H1 (cell line): ENCODE results near the gene ECE2. TPM values are rescaled to one million over a fixed set of nuclear protein-coding genes. Genes with fewer than 3 reads are reported as not detected.

Source experiments
- CTCF ChIA-PET: fragments of 300-600 bp; sonication (Branson Sonifier 250); formaldehyde crosslinking; loops from one replicate; lab custom pipeline; 2021; ENCODE audit not compliant: partially characterized antibody; lab: Charles Lee
- POLR2A ChIA-PET: fragments of 300-600 bp; sonication (Branson Sonifier 250); formaldehyde crosslinking; loops from one replicate; lab custom pipeline; 2021; ENCODE audit warnings: inconsistent platforms; ENCODE audit not compliant: partially characterized antibody; lab: Charles Lee
- DNase-seq, 2 experiments: peaks; one replicate each; pipeline versions ENCODE4 v3.0.0 to v3.0.0-alpha.2; 2010 to 2022; ENCODE audit warnings: low spot score in 2 of 2, low read depth in 1 of 2, mixed read lengths in 1 of 2
- FAIRE-seq: peaks from 2 replicates; lab custom pipeline; 2011; peaks lifted over from hg19 to GRCh38; lab: Jason Lieb, UNC
- H2AFZ ChIP-seq: 2 replicates; pipeline ENCODE4 v1.8.1; 2012; ENCODE audit warnings: low read length, inconsistent platforms
- H2AK5ac ChIP-seq: 2 replicates; pipeline ENCODE4 v1.6.1; 2013; ENCODE audit warnings: low read depth, low read length
- H2BK120ac ChIP-seq: replicated peaks from 2 replicates; pipeline ENCODE3; 2013; ENCODE audit warnings: low read depth, low read length, inconsistent platforms
- H2BK12ac ChIP-seq: 2 replicates; pipeline ENCODE4 v1.6.1; 2013; ENCODE audit warnings: low read depth, low read length
- H2BK15ac ChIP-seq: 2 replicates; pipeline ENCODE4 v1.6.1; 2013; ENCODE audit warnings: low read length
- H2BK20ac ChIP-seq: 2 replicates; pipeline ENCODE4 v1.6.1; 2013; ENCODE audit warnings: low read length
- H2BK5ac ChIP-seq: 2 replicates; pipeline ENCODE4 v1.6.1; 2013; ENCODE audit warnings: low read depth, low read length
- H3K14ac ChIP-seq: 2 replicates; pipeline ENCODE4 v1.6.1; 2013; ENCODE audit warnings: inconsistent platforms; ENCODE audit not compliant: insufficient read length
- H3K18ac ChIP-seq: 2 replicates; pipeline ENCODE4 v1.6.1; 2013; ENCODE audit warnings: low read length; ENCODE audit errors: extremely low read depth
- H3K23ac ChIP-seq: 2 replicates; pipeline ENCODE4 v1.6.1; 2013; ENCODE audit warnings: inconsistent platforms; ENCODE audit not compliant: insufficient read length
- H3K23me2 ChIP-seq: 2 replicates; pipeline ENCODE4 v1.6.1; 2013; ENCODE audit warnings: low read depth, low read length
- H3K27ac ChIP-seq: 2 replicates; pipeline ENCODE4 v1.6.1; 2011; ENCODE audit warnings: low read depth, low read length, inconsistent platforms
- H3K27me3 ChIP-seq, 4 experiments: replicated peaks in 1 of 4; 1 replicate in 1 of 4; 2 replicates in 3 of 4; pipeline versions ENCODE4 v1.6.1 to v1.8.1; 2011 to 2013; ENCODE audit warnings: low read length in 3 of 4, mild to moderate bottlenecking in 3 of 4, inconsistent platforms in 2 of 4, mixed read lengths in 2 of 4, moderate library complexity in 1 of 4; ENCODE audit not compliant: control insufficient read depth in 3 of 4, insufficient read depth in 3 of 4; ENCODE audit errors: extremely low read depth in 1 of 4
- H3K36me3 ChIP-seq, 4 experiments: 2 replicates each; pipeline versions ENCODE4 v1.6.1 to v1.8.1; 2011 to 2013; ENCODE audit warnings: mild to moderate bottlenecking in 4 of 4, low read length in 3 of 4, moderate library complexity in 2 of 4, control low read depth in 1 of 4, inconsistent platforms in 1 of 4; ENCODE audit not compliant: insufficient read depth in 4 of 4, control insufficient read depth in 2 of 4
- H3K4ac ChIP-seq: replicated peaks from 2 replicates; pipeline ENCODE3; 2013; ENCODE audit warnings: low read length, low read depth, mixed read lengths, inconsistent platforms; ENCODE audit not compliant: insufficient read length
- H3K4me1 ChIP-seq, 4 experiments: replicated peaks in 1 of 4; 1 replicate in 1 of 4; 2 replicates in 3 of 4; pipeline versions ENCODE4 v1.6.1 to v1.8.1; 2011 to 2013; ENCODE audit warnings: low read length in 3 of 4, inconsistent platforms in 2 of 4, mixed read lengths in 1 of 4; ENCODE audit not compliant: insufficient read depth in 4 of 4, control insufficient read depth in 3 of 4
- H3K4me2 ChIP-seq, 2 experiments: 2 replicates each; pipeline versions ENCODE4 v1.6.1 to v1.8.1; 2011 to 2013; ENCODE audit warnings: low read depth in 2 of 2, low read length in 2 of 2, control low read depth in 1 of 2, inconsistent platforms in 1 of 2, mild to moderate bottlenecking in 1 of 2; ENCODE audit not compliant: insufficient read depth in 1 of 2
- H3K4me3 ChIP-seq, 4 experiments: fragments of 200-600, 300-600 bp in 1 of 4; sonication (generic), shearing (Covaris generic), sonication (Bioruptor Twin) in 1 of 4; 2 replicates each; pipeline versions ENCODE4 v1.5.1 to v1.8.1; 2011 to 2016; ENCODE audit warnings: low read length in 4 of 4, low read depth in 3 of 4, control low read depth in 2 of 4, inconsistent platforms in 2 of 4, mild to moderate bottlenecking in 2 of 4, mixed read lengths in 1 of 4, moderate library complexity in 1 of 4; ENCODE audit not compliant: insufficient read depth in 2 of 4; ENCODE audit errors: extremely low read depth in 1 of 4
- H3K56ac ChIP-seq: replicated peaks from 2 replicates; pipeline ENCODE3; 2013; ENCODE audit warnings: low read depth, mild to moderate bottlenecking, mixed read lengths, low read length, inconsistent platforms; ENCODE audit not compliant: insufficient read length
- H3K79me1 ChIP-seq: 2 replicates; pipeline ENCODE4 v1.6.1; 2013; ENCODE audit warnings: low read depth, low read length, control low read depth
- H3K79me2 ChIP-seq, 2 experiments: 2 replicates each; pipeline versions ENCODE4 v1.6.1 to v1.8.1; 2012 to 2013; ENCODE audit warnings: low read length in 2 of 2, mild to moderate bottlenecking in 2 of 2, inconsistent platforms in 1 of 2; ENCODE audit not compliant: insufficient read depth in 2 of 2, control insufficient read depth in 1 of 2
- H3K9ac ChIP-seq, 4 experiments: replicated peaks in 1 of 4; 1 replicate in 1 of 4; 2 replicates in 3 of 4; pipeline versions ENCODE4 v1.6.1 to v1.8.1; 2011 to 2013; ENCODE audit warnings: low read depth in 3 of 4, low read length in 3 of 4, control low read depth in 2 of 4, mild to moderate bottlenecking in 2 of 4, moderate library complexity in 2 of 4, inconsistent platforms in 1 of 4; ENCODE audit errors: extremely low read depth in 1 of 4
- H3K9me3 ChIP-seq, 2 experiments: 2 replicates each; pipeline versions ENCODE4 v1.6.1 to v1.8.1; 2012 to 2013; ENCODE audit warnings: mild to moderate bottlenecking in 2 of 2, moderate library complexity in 2 of 2, control low read depth in 1 of 2, inconsistent platforms in 1 of 2, low read depth in 1 of 2, low read length in 1 of 2, mixed read lengths in 1 of 2; ENCODE audit not compliant: insufficient read depth in 2 of 2
- H4K20me1 ChIP-seq, 2 experiments: replicated peaks in 1 of 2; 2 replicates each; pipeline versions ENCODE3 to v1.8.1; 2011 to 2013; ENCODE audit warnings: inconsistent platforms in 2 of 2, low read length in 2 of 2, mild to moderate bottlenecking in 1 of 2; ENCODE audit not compliant: insufficient read depth in 2 of 2, control insufficient read depth in 1 of 2
- H4K5ac ChIP-seq: 2 replicates; pipeline ENCODE4 v1.6.1; 2013; ENCODE audit warnings: low read length, low read depth, mixed read lengths, inconsistent platforms; ENCODE audit not compliant: insufficient read length
- H4K8ac ChIP-seq: 2 replicates; pipeline ENCODE4 v1.8.0; 2013; ENCODE audit warnings: mild to moderate bottlenecking, moderate library complexity, low read length, inconsistent platforms; ENCODE audit not compliant: insufficient read depth; ENCODE audit errors: extremely low read depth
- H4K91ac ChIP-seq: replicated peaks from 2 replicates; pipeline ENCODE3; 2013; ENCODE audit warnings: low read length, mixed read lengths, inconsistent platforms; ENCODE audit not compliant: insufficient read length
- ATF3 ChIP-seq: IDR thresholded peaks from 2 replicates; pipeline ENCODE4 v1.6.1; 2011; ENCODE audit warnings: low read depth, mild to moderate bottlenecking, low read length; ENCODE audit not compliant: insufficient read depth
- BRCA1 ChIP-seq: IDR thresholded peaks from 2 replicates; pipeline ENCODE4 v1.6.1; 2012; ENCODE audit warnings: low read depth, low read length, improper control_type of control experiment
- CHD2 ChIP-seq: IDR thresholded peaks from 2 replicates; pipeline ENCODE4 v1.6.1; 2012; ENCODE audit warnings: low read length, improper control_type of control experiment
- EZH2 ChIP-seq: fragments of 200-600 bp; sonication (generic); IDR thresholded peaks from 2 replicates; pipeline ENCODE4 v1.7.1; 2012; ENCODE audit warnings: low read depth, mild to moderate bottlenecking, moderate library complexity, low read length, inconsistent platforms; ENCODE audit not compliant: severe bottlenecking
- KDM5A ChIP-seq: fragments of 200-600 bp; IDR thresholded peaks from 2 replicates; pipeline ENCODE4 v1.7.1; 2012; ENCODE audit warnings: mild to moderate bottlenecking, low read length, inconsistent platforms, mixed read lengths
- NANOG ChIP-seq: IDR thresholded peaks from 2 replicates; pipeline ENCODE4 v1.6.1; 2011; ENCODE audit warnings: low read length, low read depth, mild to moderate bottlenecking, inconsistent platforms; ENCODE audit not compliant: insufficient read depth, poor library complexity, severe bottlenecking
- RFX5 ChIP-seq: IDR thresholded peaks from 2 replicates; pipeline ENCODE4 v1.6.1; 2011; ENCODE audit warnings: low read depth, low read length, improper control_type of control experiment, borderline replicate concordance
- SAP30 ChIP-seq: fragments of 300-600 bp; sonication (generic); IDR thresholded peaks from 2 replicates; pipeline ENCODE4 v1.7.1; 2012; ENCODE audit warnings: low read length, moderate library complexity, mild to moderate bottlenecking, inconsistent platforms; ENCODE audit not compliant: insufficient read depth, insufficient replicate concordance
- SP1 ChIP-seq: IDR thresholded peaks from 2 replicates; pipeline ENCODE4 v1.6.1; 2011; ENCODE audit warnings: low read depth, low read length
- SP2 ChIP-seq: IDR thresholded peaks from 2 replicates; pipeline ENCODE4 v1.6.1; 2012; ENCODE audit warnings: mild to moderate bottlenecking, low read length, inconsistent platforms
- TCF12 ChIP-seq: IDR thresholded peaks from 2 replicates; pipeline ENCODE4 v1.6.1; 2011; ENCODE audit warnings: low read depth, mild to moderate bottlenecking, low read length
- WGBS, 2 experiments: shearing (Covaris generic) in 1 of 2; methylation state at CpG; one replicate each; pipeline versions ENCODE4 v1.1.6 to v1.1.7; 2013 to 2015; ENCODE audit warnings: low lambda C conversion rate in 2 of 2, mixed read lengths in 2 of 2, inconsistent platforms in 1 of 2, low coverage in 1 of 2, missing lambda C conversion rate in 1 of 2; ENCODE audit not compliant: insufficient replicate concordance in 2 of 2, insufficient coverage in 1 of 2, insufficient read length in 1 of 2; ENCODE audit errors: extremely low coverage in 1 of 2, missing lambda C conversion rate in 1 of 2; 5-methylcytosine and 5-hydroxymethylcytosine counted together
- polyA plus RNA-seq, 7 experiments: library from polyadenylated mRNA; depleted of rRNA in 3 of 7; stranded (reverse) in 5 of 7; unstranded in 2 of 7; fragments of >200 nt in 5 of 7; fragments of 200-250 nt in 2 of 7; gene quantifications; 1 replicate in 5 of 7; 2 replicates in 1 of 7; 4 replicates in 1 of 7; pipeline versions ENCODE4 v1.2.1 to v1.2.3, GENCODE V29; 2011 to 2013; ENCODE audit warnings: missing spikeins in 2 of 7, mixed read lengths in 2 of 7
- total RNA-seq: library from RNA; stranded (reverse); fragmentation: NEBNext Ultra II Directional; extraction: Animal tissue kit (Norgen Biotek cat#: 25700); gene quantifications from 2 replicates; pipeline ENCODE4 v1.2.1, GENCODE V29; 2021

ECE2 gene
- total and polyA plus RNA-seq, 2 of the 8 experiments (the other 6 are each of a cell fraction or from before 2014, with no cell fraction given) = 0.44 to 0.86 TPM

- H4K91ac ChIP-seq = no peak overlapping the region
- H4K5ac ChIP-seq = no peak overlapping the region
- H4K8ac ChIP-seq = no peak overlapping the region
- no peaks in the 10 kb centered on the region for H4K20me1 ChIP-seq
- H3K14ac ChIP-seq = no peak overlapping the region
- CTCF ChIA-PET = interaction anchor here (1.0 to 6.0 kb wide), 8 partner anchors 9 to 144 kb away, joined by 3 to 47 read pairs (median 6); no protein-coding TSS in a partner anchor
- H2AK5ac ChIP-seq = no peak overlapping the region
- no peak overlapping the region for H3K4me2 ChIP-seq
- no peak overlapping the region for H2BK12ac ChIP-seq
- FAIRE-seq = no peak
- no peak overlapping the region for H2BK15ac ChIP-seq
- no peak overlapping the region for H3K4ac ChIP-seq
- no peak overlapping the region for H3K56ac ChIP-seq
- H3K23me2 ChIP-seq = no peaks in the 10 kb centered on the region
- H3K27me3 ChIP-seq = peaks cover 0 to under 1% (median 0%) of the 10 kb centered on the region in 4 experiments; a peak in 1 of 7 replicates
- no peaks in the 10 kb centered on the region for H3K36me3 ChIP-seq
- DNase-seq = no peak
- no peak overlapping the region for H3K4me3 ChIP-seq
- no peak for TF ChIP-seq RFX5
- TF ChIP-seq TCF12 = no peak
- no peak for TF ChIP-seq SAP30
- TF ChIP-seq NANOG = no peak
- no peak for TF ChIP-seq KDM5A
- TF ChIP-seq BRCA1 = no peak
- no peak for TF ChIP-seq EZH2
- no peak for TF ChIP-seq SP2
- no peak for TF ChIP-seq ATF3
- TF ChIP-seq CHD2 = no peak
- no peak for TF ChIP-seq SP1
- POLR2A ChIA-PET = interaction anchor here (1.1 kb wide), 1 partner anchor 100 kb away, joined by 3 read pairs; no protein-coding TSS in a partner anchor
- H2BK5ac ChIP-seq = no peak overlapping the region
- peaks cover 0 to 2% (median 0%) of the 10 kb centered on the region in 4 experiments; a peak in 2 of 7 replicates for H3K4me1 ChIP-seq
- WGBS, 2 experiments = 92% methylated on average over 4 of the region's 4 CpGs; no CpG with 5 or more reads in 1 of the 2 experiments
- no peak overlapping the region for H3K23ac ChIP-seq
- no peak overlapping the region for H2BK120ac ChIP-seq
- no peaks in the 10 kb centered on the region for H3K79me1 ChIP-seq
- no peak overlapping the region for H2AFZ ChIP-seq
- no peaks in the 10 kb centered on the region for H3K9me3 ChIP-seq
- H3K9ac ChIP-seq = no peak overlapping the region
- H3K27ac ChIP-seq = no peak overlapping the region
- H2BK20ac ChIP-seq = no peak overlapping the region
- no peak overlapping the region for H3K18ac ChIP-seq
- H3K79me2 ChIP-seq = no peaks in the 10 kb centered on the region
These were observed 7.1 kb downstream of the ECE2 start for GRCh38 chr3:184282941-184283340.
